Spinal cord (tissue), 10 donors: ENCODE data around the gene SLC2A9. TPM values are rescaled to one million over a fixed set of nuclear protein-coding genes. Genes with fewer than 3 reads are reported as not detected.

Experiments
- DNase-seq, 6 donors: peaks; one replicate each; pipeline versions ENCODE4 v3.0.0 to v3.0.0-alpha.2; 2013 to 2015; ENCODE audit warnings: low spot score in 6 of 6, low read depth in 4 of 6
- H3K27ac ChIP-seq: one replicate; pipeline ENCODE4 v1.5.1; 2013; ENCODE audit warnings: low read depth, low read length, control low read depth
- H3K27me3 ChIP-seq: one replicate; pipeline ENCODE4 v1.6.1; 2013; ENCODE audit warnings: low read length; ENCODE audit not compliant: control insufficient read depth, insufficient read depth
- H3K36me3 ChIP-seq: one replicate; pipeline ENCODE4 v1.6.1; 2013; ENCODE audit warnings: low read length; ENCODE audit not compliant: control insufficient read depth, insufficient read depth
- H3K4me1 ChIP-seq: one replicate; pipeline ENCODE4 v1.6.1; 2013; ENCODE audit warnings: low read length; ENCODE audit not compliant: control insufficient read depth, insufficient read depth
- H3K4me3 ChIP-seq: one replicate; pipeline ENCODE4 v1.5.1; 2013; ENCODE audit warnings: low read depth, low read length, control low read depth
- H3K9me3 ChIP-seq: one replicate; pipeline ENCODE4 v1.6.1; 2013; ENCODE audit warnings: low read length; ENCODE audit not compliant: control insufficient read depth, insufficient read depth
- WGBS: methylation state at CpG from one replicate; pipeline ENCODE4 v1.1.5; 2013; ENCODE audit warnings: missing lambda C conversion rate; ENCODE audit not compliant: insufficient coverage; 5-methylcytosine and 5-hydroxymethylcytosine counted together
- polyA plus RNA-seq, 2 donors: library from polyadenylated mRNA; unstranded; fragments of 120-200 nt; gene quantifications; one replicate each; pipeline ENCODE4 v1.2.1, GENCODE V29; 2013; ENCODE audit not compliant: insufficient read length in 2 of 2
- total RNA-seq, 2 donors: library from RNA; depleted of rRNA in 1 of 2; stranded (reverse); fragments of 120-200 nt in 1 of 2; fragments of >200 nt in 1 of 2; gene quantifications; one replicate each; pipeline versions ENCODE4 v1.2.3 to v1.2.4, GENCODE V29; 2013 to 2014
- donor health status: healthy.

The SLC2A9 gene
- total and polyA plus RNA-seq, 4 donors, result 2.0 to 4.4 (median 3.7) TPM

DNA sequence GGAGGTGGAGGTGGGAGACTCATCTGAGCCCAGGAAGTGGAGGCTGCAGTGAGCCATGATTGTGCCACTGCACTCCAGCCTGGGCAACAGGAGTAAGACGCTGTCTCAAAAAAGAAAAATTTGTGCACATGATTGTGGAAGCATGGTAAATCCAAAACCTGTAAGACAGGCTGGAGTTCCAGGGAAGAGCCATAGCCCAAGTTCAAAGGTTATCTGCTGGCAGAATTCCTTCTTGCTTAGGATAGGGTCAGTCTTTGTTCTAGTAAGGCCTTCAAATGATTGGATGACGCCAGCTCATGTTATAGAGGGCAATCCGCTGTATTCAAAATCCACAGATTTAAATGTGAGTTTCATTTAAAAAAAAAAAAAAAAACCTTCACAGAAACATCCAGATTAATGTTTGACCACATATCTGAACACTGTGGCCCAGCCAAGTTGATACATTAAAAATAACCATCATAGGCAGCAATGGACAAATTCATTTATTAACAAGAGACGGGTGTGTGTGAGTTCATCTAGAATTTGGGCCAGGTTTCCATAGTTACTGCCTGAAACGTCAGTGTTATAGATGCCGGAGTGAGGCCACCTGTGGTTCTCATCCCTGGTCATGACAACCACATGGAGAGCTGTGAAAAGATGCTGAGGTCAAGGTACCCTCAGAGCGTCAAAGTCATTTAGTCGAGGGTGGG is 35.2 kb upstream of the SLC2A9 start:
- no peaks in the 10 kb centered on the region for H3K27me3 ChIP-seq
- H3K9me3 ChIP-seq, result no peaks in the 10 kb centered on the region
- peak in 2 of 6 donors; percentile 32 to 57 for DNase-seq
- H3K4me3 ChIP-seq, result no peak overlapping the region
- no peaks in the 10 kb centered on the region for H3K4me1 ChIP-seq
- H3K36me3 ChIP-seq, result no peaks in the 10 kb centered on the region
- WGBS, result 69% methylated on average over 5 of the region's 8 CpGs
- H3K27ac ChIP-seq, result no peak overlapping the region

DNA sequence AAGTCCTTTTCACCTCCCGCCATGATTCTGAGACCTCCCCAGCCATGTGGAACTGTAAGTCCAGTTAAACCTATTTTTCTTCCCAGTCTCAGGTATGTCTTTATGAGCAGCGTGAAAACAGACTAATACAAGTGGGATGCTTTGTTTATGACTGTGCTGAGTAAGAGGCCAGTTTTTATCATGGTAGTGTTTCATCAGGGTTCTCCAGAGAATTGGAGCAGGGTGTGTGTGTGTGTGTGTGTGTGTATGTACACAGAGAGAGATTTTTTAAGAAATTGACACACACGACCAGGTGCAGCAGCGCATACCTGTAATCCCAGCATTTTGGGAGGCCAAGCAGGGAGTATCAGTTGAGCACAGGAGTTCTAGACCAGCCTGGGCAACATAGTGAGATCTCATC is 34.6 kb upstream of the SLC2A9 start:
- no peaks in the 10 kb centered on the region for H3K9me3 ChIP-seq
- H3K4me1 ChIP-seq, result no peaks in the 10 kb centered on the region
- no peak overlapping the region for H3K4me3 ChIP-seq
- no peak overlapping the region for H3K27ac ChIP-seq
- no peak for DNase-seq
- no peaks in the 10 kb centered on the region for H3K27me3 ChIP-seq
- no peaks in the 10 kb centered on the region for H3K36me3 ChIP-seq
- 100% methylated on average over 2 of the region's 4 CpGs for WGBS

DNA sequence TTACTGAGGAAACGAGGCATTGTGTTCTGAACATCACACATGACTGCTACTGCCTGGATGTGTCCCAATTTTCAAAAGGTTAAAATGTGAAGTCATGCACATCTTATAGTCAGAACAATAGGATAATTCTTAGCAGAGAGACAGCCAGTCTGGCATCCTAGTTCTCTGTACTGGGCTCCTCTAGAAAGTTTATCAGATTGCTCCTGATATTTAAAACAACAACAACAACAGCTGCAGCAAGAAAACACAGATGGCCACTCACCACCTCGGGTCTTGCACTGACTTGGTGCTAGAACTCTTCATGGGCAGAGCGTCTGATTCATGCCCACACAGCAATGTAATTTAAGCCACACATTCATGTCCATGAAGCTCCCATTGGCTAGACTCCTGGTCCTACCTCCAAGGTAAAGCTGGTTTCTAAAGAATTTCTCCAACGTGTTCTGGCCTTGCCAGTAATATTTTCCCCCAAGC is 33.3 kb upstream of the SLC2A9 start:
- Histone ChIP-seq H3K27me3 (no peaks in the 10 kb centered on the region), H3K4me3 (no peak overlapping the region), H3K9me3 (no peaks in the 10 kb centered on the region), H3K4me1 (no peaks in the 10 kb centered on the region), H3K36me3 (no peaks in the 10 kb centered on the region), H3K27ac (no peak overlapping the region)
- 82% methylated on average over 2 of the region's 4 CpGs for WGBS
- no peak for DNase-seq

DNA sequence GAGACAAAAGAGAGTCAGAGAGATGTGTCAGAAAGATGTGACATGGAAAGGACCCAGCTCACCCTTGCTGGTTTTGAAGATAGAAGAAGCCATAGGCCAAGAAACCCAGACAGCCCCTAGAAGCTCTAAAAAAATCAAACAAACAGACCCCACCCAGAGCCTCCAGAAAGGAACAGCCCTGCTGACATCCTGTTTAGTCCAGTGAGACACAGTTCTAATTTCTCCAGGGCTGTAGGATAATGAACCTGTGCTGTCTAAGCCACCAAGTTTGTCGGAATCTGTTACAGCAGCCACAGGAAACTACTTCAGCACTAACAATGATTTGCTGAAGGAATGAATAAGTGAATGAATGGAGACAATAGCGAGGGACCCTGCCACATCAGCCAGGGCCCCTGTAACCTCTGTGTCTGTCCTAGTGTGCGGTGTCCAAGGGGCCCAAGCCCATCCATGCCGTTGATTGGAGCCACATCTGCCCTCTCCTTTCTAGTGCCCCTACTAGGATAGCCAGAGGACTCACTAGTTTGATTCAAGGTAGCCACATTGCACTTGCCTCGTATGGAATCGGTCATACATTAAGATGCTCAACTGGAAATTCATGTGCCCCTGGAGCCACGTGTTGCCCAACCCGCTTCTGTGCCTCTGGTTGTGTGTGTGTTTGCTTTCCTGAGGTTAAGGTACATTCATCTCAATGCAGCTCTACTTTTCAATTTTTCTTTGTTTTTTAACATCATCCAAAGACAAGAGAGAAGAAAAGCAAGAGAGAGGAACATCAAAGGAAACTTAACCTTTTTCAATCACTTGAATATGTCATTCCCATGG is 32.5 kb upstream of the SLC2A9 start:
- Histone ChIP-seq H3K27ac (no peak overlapping the region), H3K4me1 (no peaks in the 10 kb centered on the region), H3K9me3 (no peaks in the 10 kb centered on the region), H3K27me3 (no peaks in the 10 kb centered on the region), H3K36me3 (no peaks in the 10 kb centered on the region), H3K4me3 (no peak overlapping the region)
- no peak for DNase-seq
- 72% methylated on average over 2 of the region's 8 CpGs for WGBS

DNA sequence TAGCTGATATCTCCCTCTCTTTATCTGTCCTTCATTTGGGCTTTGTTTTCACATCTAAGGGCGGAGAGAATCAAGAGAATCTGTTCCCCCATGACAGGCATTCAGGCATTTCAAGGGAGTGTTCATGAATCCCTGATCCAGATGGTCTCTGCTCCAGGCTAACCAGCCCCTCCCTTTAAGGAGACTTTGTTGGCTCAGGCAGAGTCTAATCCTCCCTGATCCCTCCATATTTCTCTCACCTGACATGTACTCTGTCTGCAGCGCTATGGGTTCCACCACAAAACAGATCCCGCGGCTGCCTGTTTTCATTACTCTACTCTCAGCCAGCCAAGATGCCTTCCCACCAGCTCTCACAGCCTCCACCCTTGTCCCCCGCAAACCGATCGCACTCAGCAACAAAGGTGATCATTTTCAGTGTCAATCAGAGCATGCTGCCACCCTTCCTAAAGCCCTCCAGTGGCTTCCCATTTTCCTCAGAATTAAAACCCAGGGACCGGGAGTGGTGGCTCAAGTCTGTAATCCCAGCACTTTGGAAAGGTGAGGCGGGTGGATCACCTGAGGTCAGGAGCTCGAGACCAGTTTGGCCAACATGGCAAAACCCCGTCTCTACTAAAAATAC is 30.3 kb upstream of the SLC2A9 start:
- no peaks in the 10 kb centered on the region for H3K9me3 ChIP-seq
- H3K36me3 ChIP-seq, result no peaks in the 10 kb centered on the region
- no peak for DNase-seq
- no peaks in the 10 kb centered on the region for H3K4me1 ChIP-seq
- no peak overlapping the region for H3K27ac ChIP-seq
- H3K27me3 ChIP-seq, result no peaks in the 10 kb centered on the region
- 85% methylated on average over 11 of the region's 11 CpGs for WGBS
- no peak overlapping the region for H3K4me3 ChIP-seq

DNA sequence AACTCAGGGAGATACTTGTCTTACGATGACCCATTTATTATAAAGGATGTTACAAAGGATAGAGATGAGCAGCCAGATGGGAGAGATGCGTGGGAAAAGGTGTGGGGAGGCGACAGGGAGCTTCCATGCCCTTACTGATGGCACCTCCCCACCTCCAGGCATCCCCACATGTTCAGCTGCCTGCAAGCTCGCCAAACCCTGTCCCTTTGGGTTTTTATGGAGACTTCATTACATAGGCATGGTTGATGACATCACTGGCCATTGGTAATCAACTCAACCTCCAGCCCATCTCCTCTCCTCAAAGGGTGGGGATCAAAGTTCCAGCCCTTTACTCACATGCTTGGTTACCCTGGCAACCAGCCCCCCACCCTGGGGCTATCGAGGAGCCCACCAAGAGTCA is 29.4 kb upstream of the SLC2A9 start:
- Histone ChIP-seq H3K27me3 (no peaks in the 10 kb centered on the region), H3K27ac (no peak overlapping the region), H3K9me3 (no peaks in the 10 kb centered on the region), H3K4me1 (no peaks in the 10 kb centered on the region), H3K4me3 (no peak overlapping the region), H3K36me3 (no peaks in the 10 kb centered on the region)
- DNase-seq, result no peak
- no CpG with 5 or more reads among the region's 5 CpGs for WGBS

DNA sequence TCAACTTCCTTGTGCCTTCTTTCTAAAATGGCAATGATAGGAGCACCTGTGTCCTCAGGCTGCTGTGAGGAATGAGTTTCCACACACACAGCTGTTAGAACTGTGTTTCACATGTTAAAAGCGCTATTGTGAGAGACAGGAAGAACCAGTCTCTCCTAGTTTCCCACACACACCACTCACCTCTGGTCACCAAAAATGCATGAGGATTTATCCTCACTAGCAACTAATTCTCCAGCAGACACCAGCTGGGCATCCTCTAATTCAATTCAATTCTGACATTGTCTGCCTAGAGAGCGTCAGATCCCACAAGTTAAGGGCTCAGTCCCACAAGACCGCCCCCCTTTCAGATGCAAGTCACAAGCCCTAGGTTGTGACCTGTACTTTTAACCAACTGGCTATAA is 29.0 kb upstream of the SLC2A9 start:
- no peak for DNase-seq
- 67% methylated on average over 1 of the region's 3 CpGs for WGBS
- no peaks in the 10 kb centered on the region for H3K36me3 ChIP-seq
- H3K4me3 ChIP-seq, result no peak overlapping the region
- H3K27me3 ChIP-seq, result no peaks in the 10 kb centered on the region
- H3K9me3 ChIP-seq, result no peaks in the 10 kb centered on the region
- no peaks in the 10 kb centered on the region for H3K4me1 ChIP-seq
- H3K27ac ChIP-seq, result no peak overlapping the region

DNA sequence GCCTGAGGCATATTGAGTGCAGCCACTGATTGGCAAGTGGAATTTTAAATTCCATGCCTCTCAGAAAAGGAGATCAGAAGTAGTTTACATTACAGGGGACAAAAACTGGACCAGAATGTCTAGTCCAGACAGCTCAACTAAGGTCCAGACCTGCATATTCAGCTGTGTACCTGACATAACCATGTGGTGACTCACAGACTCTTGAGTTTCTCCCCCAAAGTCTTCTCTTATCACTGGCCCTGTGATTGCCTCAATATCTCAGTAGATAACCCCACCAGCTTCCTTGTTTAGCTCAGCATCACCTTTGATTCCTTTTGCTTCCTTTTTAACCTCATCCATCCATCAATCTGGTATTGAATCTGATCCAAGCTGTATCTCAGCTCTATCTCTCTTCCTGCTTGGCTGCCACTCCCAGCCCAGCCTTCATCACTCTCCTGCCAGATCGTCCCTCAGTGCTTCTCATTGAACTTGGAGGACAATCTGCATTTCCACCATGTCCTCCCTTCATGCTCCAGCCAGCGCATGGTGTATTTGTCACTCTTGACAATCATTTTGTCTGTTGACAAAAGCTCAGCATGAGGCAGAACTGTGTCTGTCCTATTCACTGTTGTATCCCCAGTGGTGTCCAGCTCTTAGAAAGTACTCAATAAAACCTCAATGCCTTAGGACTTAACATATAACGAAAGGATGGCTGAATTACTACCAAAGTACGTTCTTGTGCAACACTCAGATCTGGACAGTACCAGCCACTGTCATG is 27.8 kb upstream of the SLC2A9 start:
- no peak for DNase-seq
- Histone ChIP-seq H3K27me3 (no peaks in the 10 kb centered on the region), H3K4me3 (no peak overlapping the region), H3K9me3 (no peaks in the 10 kb centered on the region), H3K4me1 (no peaks in the 10 kb centered on the region), H3K27ac (no peak overlapping the region), H3K36me3 (no peaks in the 10 kb centered on the region)
- WGBS, result 15% methylated on average over 2 of the region's 4 CpGs

DNA sequence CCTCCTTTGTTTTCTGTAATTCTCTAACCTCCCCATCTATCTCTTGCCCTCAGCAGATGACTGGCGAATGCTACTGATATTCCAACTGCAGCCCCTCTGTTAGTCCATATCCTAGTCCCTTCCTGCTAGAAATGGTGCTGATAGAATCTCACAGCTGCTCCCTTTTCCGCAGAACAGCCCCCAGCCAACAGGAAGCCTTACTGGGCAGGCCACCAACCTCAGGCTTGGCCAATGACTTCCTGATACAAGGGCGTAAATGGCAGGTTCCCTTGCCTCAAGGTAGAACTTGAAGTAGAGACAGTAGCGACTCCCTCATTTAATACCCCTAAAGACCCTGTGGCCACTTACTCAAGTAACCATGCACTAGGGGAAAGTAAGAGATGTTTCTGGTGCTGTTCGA is 26.7 kb upstream of the SLC2A9 start:
- WGBS, result 100% methylated on average over 2 of the region's 5 CpGs

More for the DNA sequence above, 26.7 kb upstream of the SLC2A9 start:
- no peak overlapping the region for H3K27ac ChIP-seq
- H3K9me3 ChIP-seq, result no peaks in the 10 kb centered on the region
- no peaks in the 10 kb centered on the region for H3K27me3 ChIP-seq
- H3K36me3 ChIP-seq, result no peaks in the 10 kb centered on the region
- no peaks in the 10 kb centered on the region for H3K4me1 ChIP-seq
- no peak overlapping the region for H3K4me3 ChIP-seq
- no peak for DNase-seq
